NCI-H2107 treated with DMSO at 0.1 percent for 48 hours (cell line): ENCODE results near the gene HSPBAP1.
"Not testable (repeated sequence)": the region's sequence is repeated elsewhere in the genome, so short reads cannot be mapped to it uniquely, and the experiment has no call there.

Source experiments
- DNase-seq: peaks from one replicate; lab custom pipeline; 2025; ENCODE audit not compliant: unreplicated experiment; lab: John Stamatoyannopoulos, UW

HSPBAP1 gene

GRCh38 chr3:122786066-122786465 is 7.6 kb downstream of the HSPBAP1 start:
- DNase-seq = no peak

GRCh38 chr3:122785231-122785630 is 8.4 kb downstream of the HSPBAP1 start:
- DNase-seq = no peak

- no peak for DNase-seq
These were observed 9.2 kb downstream of the HSPBAP1 start for GRCh38 chr3:122784436-122784835.

GRCh38 chr3:122782804-122783203 is 10.8 kb downstream of the HSPBAP1 start:
- no peak for DNase-seq

GRCh38 chr3:122777563-122777962 is 16.1 kb downstream of the HSPBAP1 start:
- no peak for DNase-seq

- DNase-seq = no peak
These were observed 16.8 kb downstream of the HSPBAP1 start for GRCh38 chr3:122776675-122777468.

GRCh38 chr3:122774564-122774963 is 19.1 kb downstream of the HSPBAP1 start:
- no peak for DNase-seq

GRCh38 chr3:122773944-122774509 is 19.6 kb downstream of the HSPBAP1 start:
- no peak for DNase-seq

- no peak for DNase-seq
These were observed 20.8 kb downstream of the HSPBAP1 start for GRCh38 chr3:122772827-122773226.

- DNase-seq = no peak
These were observed 23.0 kb downstream of the HSPBAP1 start for GRCh38 chr3:122770521-122771202.

- no peak for DNase-seq
These were observed 25.9 kb downstream of the HSPBAP1 start for GRCh38 chr3:122767540-122768372.

- DNase-seq = no peak
These were observed 27.2 kb downstream of the HSPBAP1 start for GRCh38 chr3:122766430-122766829.

- DNase-seq = no peak
These were observed 33.0 kb downstream of the HSPBAP1 start for GRCh38 chr3:122760453-122761271.

- no peak for DNase-seq
These were observed 34.6 kb downstream of the HSPBAP1 start for GRCh38 chr3:122758877-122759560.

- DNase-seq = no peak
These were observed 38.1 kb downstream of the HSPBAP1 start for GRCh38 chr3:122755491-122755890.

- no peak for DNase-seq
These were observed 38.7 kb downstream of the HSPBAP1 start for GRCh38 chr3:122754929-122755328.

GRCh38 chr3:122748347-122748746 is 45.3 kb downstream of the HSPBAP1 start:
- DNase-seq = no peak

GRCh38 chr3:122747295-122747694 is 46.3 kb downstream of the HSPBAP1 start:
- DNase-seq = not testable (repeated sequence)

GRCh38 chr3:122745369-122746021 is 48.1 kb downstream of the HSPBAP1 start:
- DNase-seq = no peak
